H1 (cell line): ENCODE data around the gene LSG1. TPM values are rescaled to one million over a fixed set of nuclear protein-coding genes. Genes with fewer than 3 reads are reported as not detected.
A peak's percentile ranks its signal among the peaks of the same experiment; 100 is the strongest.

Experiments
- CTCF ChIA-PET: fragments of 300-600 bp; sonication (Branson Sonifier 250); formaldehyde crosslinking; loops from one replicate; lab custom pipeline; 2021; ENCODE audit not compliant: partially characterized antibody; lab: Charles Lee
- POLR2A ChIA-PET: fragments of 300-600 bp; sonication (Branson Sonifier 250); formaldehyde crosslinking; loops from one replicate; lab custom pipeline; 2021; ENCODE audit warnings: inconsistent platforms; ENCODE audit not compliant: partially characterized antibody; lab: Charles Lee
- DNase-seq, 2 experiments: peaks; one replicate each; pipeline versions ENCODE4 v3.0.0 to v3.0.0-alpha.2; 2010 to 2022; ENCODE audit warnings: low spot score in 2 of 2, low read depth in 1 of 2, mixed read lengths in 1 of 2
- FAIRE-seq: peaks from 2 replicates; lab custom pipeline; 2011; peaks lifted over from hg19 to GRCh38; lab: Jason Lieb, UNC
- H2AFZ ChIP-seq: 2 replicates; pipeline ENCODE4 v1.8.1; 2012; ENCODE audit warnings: low read length, inconsistent platforms
- H2AK5ac ChIP-seq: 2 replicates; pipeline ENCODE4 v1.6.1; 2013; ENCODE audit warnings: low read depth, low read length
- H2BK120ac ChIP-seq: replicated peaks from 2 replicates; pipeline ENCODE3; 2013; ENCODE audit warnings: low read depth, low read length, inconsistent platforms
- H2BK12ac ChIP-seq: 2 replicates; pipeline ENCODE4 v1.6.1; 2013; ENCODE audit warnings: low read depth, low read length
- H2BK15ac ChIP-seq: 2 replicates; pipeline ENCODE4 v1.6.1; 2013; ENCODE audit warnings: low read length
- H2BK20ac ChIP-seq: 2 replicates; pipeline ENCODE4 v1.6.1; 2013; ENCODE audit warnings: low read length
- H2BK5ac ChIP-seq: 2 replicates; pipeline ENCODE4 v1.6.1; 2013; ENCODE audit warnings: low read depth, low read length
- H3K14ac ChIP-seq: 2 replicates; pipeline ENCODE4 v1.6.1; 2013; ENCODE audit warnings: inconsistent platforms; ENCODE audit not compliant: insufficient read length
- H3K18ac ChIP-seq: 2 replicates; pipeline ENCODE4 v1.6.1; 2013; ENCODE audit warnings: low read length; ENCODE audit errors: extremely low read depth
- H3K23ac ChIP-seq: 2 replicates; pipeline ENCODE4 v1.6.1; 2013; ENCODE audit warnings: inconsistent platforms; ENCODE audit not compliant: insufficient read length
- H3K23me2 ChIP-seq: 2 replicates; pipeline ENCODE4 v1.6.1; 2013; ENCODE audit warnings: low read depth, low read length
- H3K27ac ChIP-seq: 2 replicates; pipeline ENCODE4 v1.6.1; 2011; ENCODE audit warnings: low read depth, low read length, inconsistent platforms
- H3K27me3 ChIP-seq, 4 experiments: replicated peaks in 1 of 4; 1 replicate in 1 of 4; 2 replicates in 3 of 4; pipeline versions ENCODE4 v1.6.1 to v1.8.1; 2011 to 2013; ENCODE audit warnings: low read length in 3 of 4, mild to moderate bottlenecking in 3 of 4, inconsistent platforms in 2 of 4, mixed read lengths in 2 of 4, moderate library complexity in 1 of 4; ENCODE audit not compliant: control insufficient read depth in 3 of 4, insufficient read depth in 3 of 4; ENCODE audit errors: extremely low read depth in 1 of 4
- H3K36me3 ChIP-seq, 4 experiments: 2 replicates each; pipeline versions ENCODE4 v1.6.1 to v1.8.1; 2011 to 2013; ENCODE audit warnings: mild to moderate bottlenecking in 4 of 4, low read length in 3 of 4, moderate library complexity in 2 of 4, control low read depth in 1 of 4, inconsistent platforms in 1 of 4; ENCODE audit not compliant: insufficient read depth in 4 of 4, control insufficient read depth in 2 of 4
- H3K4ac ChIP-seq: replicated peaks from 2 replicates; pipeline ENCODE3; 2013; ENCODE audit warnings: low read length, low read depth, mixed read lengths, inconsistent platforms; ENCODE audit not compliant: insufficient read length
- H3K4me1 ChIP-seq, 4 experiments: replicated peaks in 1 of 4; 1 replicate in 1 of 4; 2 replicates in 3 of 4; pipeline versions ENCODE4 v1.6.1 to v1.8.1; 2011 to 2013; ENCODE audit warnings: low read length in 3 of 4, inconsistent platforms in 2 of 4, mixed read lengths in 1 of 4; ENCODE audit not compliant: insufficient read depth in 4 of 4, control insufficient read depth in 3 of 4
- H3K4me2 ChIP-seq, 2 experiments: 2 replicates each; pipeline versions ENCODE4 v1.6.1 to v1.8.1; 2011 to 2013; ENCODE audit warnings: low read depth in 2 of 2, low read length in 2 of 2, control low read depth in 1 of 2, inconsistent platforms in 1 of 2, mild to moderate bottlenecking in 1 of 2; ENCODE audit not compliant: insufficient read depth in 1 of 2
- H3K4me3 ChIP-seq, 4 experiments: fragments of 200-600, 300-600 bp in 1 of 4; sonication (generic), shearing (Covaris generic), sonication (Bioruptor Twin) in 1 of 4; 2 replicates each; pipeline versions ENCODE4 v1.5.1 to v1.8.1; 2011 to 2016; ENCODE audit warnings: low read length in 4 of 4, low read depth in 3 of 4, control low read depth in 2 of 4, inconsistent platforms in 2 of 4, mild to moderate bottlenecking in 2 of 4, mixed read lengths in 1 of 4, moderate library complexity in 1 of 4; ENCODE audit not compliant: insufficient read depth in 2 of 4; ENCODE audit errors: extremely low read depth in 1 of 4
- H3K56ac ChIP-seq: replicated peaks from 2 replicates; pipeline ENCODE3; 2013; ENCODE audit warnings: low read depth, mild to moderate bottlenecking, mixed read lengths, low read length, inconsistent platforms; ENCODE audit not compliant: insufficient read length
- H3K79me1 ChIP-seq: 2 replicates; pipeline ENCODE4 v1.6.1; 2013; ENCODE audit warnings: low read depth, low read length, control low read depth
- H3K79me2 ChIP-seq, 2 experiments: 2 replicates each; pipeline versions ENCODE4 v1.6.1 to v1.8.1; 2012 to 2013; ENCODE audit warnings: low read length in 2 of 2, mild to moderate bottlenecking in 2 of 2, inconsistent platforms in 1 of 2; ENCODE audit not compliant: insufficient read depth in 2 of 2, control insufficient read depth in 1 of 2
- H3K9ac ChIP-seq, 4 experiments: replicated peaks in 1 of 4; 1 replicate in 1 of 4; 2 replicates in 3 of 4; pipeline versions ENCODE4 v1.6.1 to v1.8.1; 2011 to 2013; ENCODE audit warnings: low read depth in 3 of 4, low read length in 3 of 4, control low read depth in 2 of 4, mild to moderate bottlenecking in 2 of 4, moderate library complexity in 2 of 4, inconsistent platforms in 1 of 4; ENCODE audit errors: extremely low read depth in 1 of 4
- H3K9me3 ChIP-seq, 2 experiments: 2 replicates each; pipeline versions ENCODE4 v1.6.1 to v1.8.1; 2012 to 2013; ENCODE audit warnings: mild to moderate bottlenecking in 2 of 2, moderate library complexity in 2 of 2, control low read depth in 1 of 2, inconsistent platforms in 1 of 2, low read depth in 1 of 2, low read length in 1 of 2, mixed read lengths in 1 of 2; ENCODE audit not compliant: insufficient read depth in 2 of 2
- H4K20me1 ChIP-seq, 2 experiments: replicated peaks in 1 of 2; 2 replicates each; pipeline versions ENCODE3 to v1.8.1; 2011 to 2013; ENCODE audit warnings: inconsistent platforms in 2 of 2, low read length in 2 of 2, mild to moderate bottlenecking in 1 of 2; ENCODE audit not compliant: insufficient read depth in 2 of 2, control insufficient read depth in 1 of 2
- H4K5ac ChIP-seq: 2 replicates; pipeline ENCODE4 v1.6.1; 2013; ENCODE audit warnings: low read length, low read depth, mixed read lengths, inconsistent platforms; ENCODE audit not compliant: insufficient read length
- H4K8ac ChIP-seq: 2 replicates; pipeline ENCODE4 v1.8.0; 2013; ENCODE audit warnings: mild to moderate bottlenecking, moderate library complexity, low read length, inconsistent platforms; ENCODE audit not compliant: insufficient read depth; ENCODE audit errors: extremely low read depth
- H4K91ac ChIP-seq: replicated peaks from 2 replicates; pipeline ENCODE3; 2013; ENCODE audit warnings: low read length, mixed read lengths, inconsistent platforms; ENCODE audit not compliant: insufficient read length
- CBX5 ChIP-seq: fragments of 300-800, 300-1000 bp; sonication (generic); IDR thresholded peaks from 2 replicates; pipeline ENCODE4 v1.7.1; 2016; ENCODE audit warnings: antibody characterized with exemption, low read length, low read depth
- CTCF ChIP-seq, 3 experiments: IDR thresholded peaks; 1 replicate in 2 of 3; 2 replicates in 1 of 3; pipeline versions ENCODE4 v1.5.1 to v1.6.1; 2011; ENCODE audit warnings: low read length in 3 of 3, mild to moderate bottlenecking in 3 of 3, inconsistent platforms in 2 of 3, low read depth in 1 of 3, moderate library complexity in 1 of 3; ENCODE audit not compliant: insufficient read depth in 1 of 3; ENCODE audit errors: control extremely low read depth in 1 of 3
- GTF2F1 ChIP-seq: IDR thresholded peaks from 2 replicates; pipeline ENCODE4 v1.6.1; 2012; ENCODE audit warnings: low read depth, low read length, improper control_type of control experiment, borderline replicate concordance
- SP1 ChIP-seq: IDR thresholded peaks from 2 replicates; pipeline ENCODE4 v1.6.1; 2011; ENCODE audit warnings: low read depth, low read length
- YY1 ChIP-seq: IDR thresholded peaks from 2 replicates; pipeline ENCODE4 v1.6.1; 2011; ENCODE audit warnings: low read depth, mild to moderate bottlenecking, low read length
- WGBS, 2 experiments: shearing (Covaris generic) in 1 of 2; methylation state at CpG; one replicate each; pipeline versions ENCODE4 v1.1.6 to v1.1.7; 2013 to 2015; ENCODE audit warnings: low lambda C conversion rate in 2 of 2, mixed read lengths in 2 of 2, inconsistent platforms in 1 of 2, low coverage in 1 of 2, missing lambda C conversion rate in 1 of 2; ENCODE audit not compliant: insufficient replicate concordance in 2 of 2, insufficient coverage in 1 of 2, insufficient read length in 1 of 2; ENCODE audit errors: extremely low coverage in 1 of 2, missing lambda C conversion rate in 1 of 2; 5-methylcytosine and 5-hydroxymethylcytosine counted together
- polyA plus RNA-seq, 7 experiments: library from polyadenylated mRNA; depleted of rRNA in 3 of 7; stranded (reverse) in 5 of 7; unstranded in 2 of 7; fragments of >200 nt in 5 of 7; fragments of 200-250 nt in 2 of 7; gene quantifications; 1 replicate in 5 of 7; 2 replicates in 1 of 7; 4 replicates in 1 of 7; pipeline versions ENCODE4 v1.2.1 to v1.2.3, GENCODE V29; 2011 to 2013; ENCODE audit warnings: missing spikeins in 2 of 7, mixed read lengths in 2 of 7
- total RNA-seq: library from RNA; stranded (reverse); fragmentation: NEBNext Ultra II Directional; extraction: Animal tissue kit (Norgen Biotek cat#: 25700); gene quantifications from 2 replicates; pipeline ENCODE4 v1.2.1, GENCODE V29; 2021

LSG1 gene
- total and polyA plus RNA-seq, 2 of the 8 experiments (the other 6 are each of a cell fraction or from before 2014, with no cell fraction given): 23.7 to 47.6 TPM

GRCh38 chr3:194637541-194638400, 34.2 kb downstream of the LSG1 start:
- no peak overlapping the region for H2BK5ac ChIP-seq
- POLR2A ChIA-PET: interaction anchor here (1.3 kb wide), 1 partner anchor 54 kb away, joined by 3 read pairs; no protein-coding TSS in a partner anchor
- H4K91ac ChIP-seq: no peak overlapping the region
- H4K8ac ChIP-seq: no peak overlapping the region
- H3K4me3 ChIP-seq: no peak overlapping the region
- H3K36me3 ChIP-seq: peaks cover 6 to 20% (median 14%) of the 10 kb centered on the region in 4 experiments; a peak in 7 of 8 replicates
- no peak overlapping the region for H3K18ac ChIP-seq
- no peak overlapping the region for H2BK15ac ChIP-seq
- H3K56ac ChIP-seq: no peak overlapping the region
- no peaks in the 10 kb centered on the region for H3K79me1 ChIP-seq
- H2BK20ac ChIP-seq: no peak overlapping the region
- no peak for FAIRE-seq
- no peak for DNase-seq
- CTCF ChIA-PET: interaction anchor here (0.9 to 1.7 kb wide), 4 partner anchors 14 to 34 kb away, joined by 3 to 7 read pairs (median 4); partner anchors contain the start of gene LSG1
- H2BK120ac ChIP-seq: no peak overlapping the region
- no peak overlapping the region for H3K23ac ChIP-seq
- H3K4ac ChIP-seq: no peak overlapping the region
- 94% methylated on average over 22 of the region's 22 CpGs; no CpG with 5 or more reads in 1 of the 2 experiments for WGBS, 2 experiments
- H2AK5ac ChIP-seq: no peak overlapping the region
- H3K9ac ChIP-seq: no peak overlapping the region
- H3K4me1 ChIP-seq: no peaks in the 10 kb centered on the region
- peaks cover 6% of the 10 kb centered on the region; the same call in 1 of the 2 replicates for H3K23me2 ChIP-seq
- TF ChIP-seq CTCF (IDR thresholded peaks at IDR 0.05; ENCODE audit: control extremely low read depth in 1 of 3, insufficient read depth in 1 of 3, low read depth in 1 of 3, low read length in 3 of 3) (no peak), YY1 (peak; percentile 65), CBX5 (no peak), GTF2F1 (no peak), SP1 (no peak)
- H2AFZ ChIP-seq: no peak overlapping the region
- no peaks in the 10 kb centered on the region for H3K27me3 ChIP-seq
- no peak overlapping the region for H3K14ac ChIP-seq
- no peaks in the 10 kb centered on the region for H3K79me2 ChIP-seq
- no peak overlapping the region for H4K5ac ChIP-seq
- H2BK12ac ChIP-seq: no peak overlapping the region
- H3K4me2 ChIP-seq: no peak overlapping the region
- no peaks in the 10 kb centered on the region for H3K9me3 ChIP-seq
- no peak overlapping the region for H3K27ac ChIP-seq
- peaks cover 2% of the 10 kb centered on the region in 2 experiments for H4K20me1 ChIP-seq
